GM11168 (cell line): Measurements from ENCODE around the gene C1QTNF8.

Source experiments
- in situ Hi-C: fragments of 300-500 bp; cut with MboI; formaldehyde crosslinking; loops from one replicate; pipeline ENCODE4 v1.12.0; 2022; ENCODE audit warnings: low sequenced_read_pairs; ENCODE audit not compliant: unreplicated experiment

C1QTNF8 gene

GRCh38 chr16:1096169-1097082 lies at the start of gene C1QTNF8:
Gene C1QTNF8, minus strand, starts transcription at chr16:1096244. Its CDS starts 1,322 bp downstream, at chr16:1094922.
- in situ Hi-C loops = no loop called here

GRCh38 chr16:1145383-1146100 lies 49.5 kb upstream of the C1QTNF8 start:
- in situ Hi-C loops = no loop called here

- in situ Hi-C loops = no loop called here
Measured at GRCh38 chr16:1144476-1145382, 48.7 kb upstream of the C1QTNF8 start.

- in situ Hi-C loops = no loop called here
Measured at GRCh38 chr16:1143761-1144450, 47.9 kb upstream of the C1QTNF8 start.

GRCh38 chr16:1142911-1143310 lies 46.9 kb upstream of the C1QTNF8 start:
- in situ Hi-C loops = no loop called here

- in situ Hi-C loops = no loop called here
Measured at GRCh38 chr16:1141716-1142115, 45.7 kb upstream of the C1QTNF8 start.

- in situ Hi-C loops = no loop called here
Measured at GRCh38 chr16:1141191-1141590, 45.1 kb upstream of the C1QTNF8 start.

- in situ Hi-C loops = no loop called here
Measured at GRCh38 chr16:1140582-1141162, 44.6 kb upstream of the C1QTNF8 start.

GRCh38 chr16:1137604-1138003 lies 41.6 kb upstream of the C1QTNF8 start:
- in situ Hi-C loops = no loop called here

- in situ Hi-C loops = no loop called here
Measured at GRCh38 chr16:1135459-1135825, 39.4 kb upstream of the C1QTNF8 start.

- in situ Hi-C loops = no loop called here
Measured at GRCh38 chr16:1134776-1135458, 38.9 kb upstream of the C1QTNF8 start.

GRCh38 chr16:1133810-1134520 lies 37.9 kb upstream of the C1QTNF8 start:
- in situ Hi-C loops = no loop called here

- in situ Hi-C loops = no loop called here
Measured at GRCh38 chr16:1133271-1133670, 37.2 kb upstream of the C1QTNF8 start.

GRCh38 chr16:1132431-1132830 lies 36.4 kb upstream of the C1QTNF8 start:
- in situ Hi-C loops = no loop called here

GRCh38 chr16:1131378-1131994 lies 35.4 kb upstream of the C1QTNF8 start:
- in situ Hi-C loops = no loop called here

- in situ Hi-C loops = no loop called here
Measured at GRCh38 chr16:1130382-1130781, 34.3 kb upstream of the C1QTNF8 start.

- in situ Hi-C loops = no loop called here
Measured at GRCh38 chr16:1129106-1129960, 33.3 kb upstream of the C1QTNF8 start.
